T-cell (primary cell): Measurements from ENCODE around the gene CD300LG. TPM values are rescaled to one million over a fixed set of nuclear protein-coding genes. Genes with fewer than 3 reads are reported as not detected.
A peak's percentile ranks its signal among the peaks of the same experiment; 100 is the strongest.
"Not testable (repeated sequence)": the region's sequence is repeated elsewhere in the genome, so short reads cannot be mapped to it uniquely, and the experiment has no call there.

Experiments
- ATAC-seq, 4 experiments: fragments of 200-7000 bp in 3 of 4; fragments of 150-1000 bp in 1 of 4; cut with Tn5 transposase; replicated peaks in 1 of 4; 1 replicate in 3 of 4; 2 replicates in 1 of 4; pipeline ENCODE4 v1.10.0; 2021; ENCODE audit warnings: moderate library complexity in 3 of 4, mild to moderate bottlenecking in 2 of 4, moderate number of reproducible peaks in 1 of 4
- CTCF ChIA-PET, 2 donors: fragments of 300-600 bp; sonication (Branson Sonifier 250); formaldehyde crosslinking; loops; one replicate each; lab custom pipeline; 2022; ENCODE audit warnings: antibody characterized with exemption in 2 of 2; lab: Charles Lee
- POLR2A ChIA-PET, 2 donors: fragments of 300-600 bp; sonication (Branson Sonifier 250); formaldehyde crosslinking; loops; one replicate each; lab custom pipeline; 2022; ENCODE audit warnings: antibody characterized with exemption in 2 of 2; lab: Charles Lee
- DNase-seq, 35 experiments: peaks; one replicate each; pipeline versions ENCODE4 v3.0.0 to v3.0.0-alpha.2; 2013 to 2023
- H3K27ac ChIP-seq: one replicate; pipeline ENCODE4 v1.5.1; 2013; ENCODE audit warnings: low read length
- H3K27me3 ChIP-seq, 2 experiments: replicated peaks in 1 of 2; 1 replicate in 1 of 2; 2 replicates in 1 of 2; pipeline versions ENCODE4 v1.6.1 to v1.7.0; 2013; ENCODE audit warnings: low read length in 1 of 2, mixed read lengths in 1 of 2; ENCODE audit not compliant: control insufficient read depth in 2 of 2, insufficient read depth in 2 of 2; ENCODE audit errors: extremely low read depth in 1 of 2
- H3K36me3 ChIP-seq, 2 donors: 1 replicate in 1 of 2; 2 replicates in 1 of 2; pipeline versions ENCODE4 v1.6.1 to v1.7.0; 2013; ENCODE audit warnings: low read length in 1 of 2; ENCODE audit not compliant: control insufficient read depth in 2 of 2, insufficient read depth in 1 of 2; ENCODE audit errors: extremely low read depth in 1 of 2
- H3K4me1 ChIP-seq, 2 experiments: 1 replicate in 1 of 2; 2 replicates in 1 of 2; pipeline versions ENCODE4 v1.6.1 to v1.7.0; 2013; ENCODE audit warnings: low read length in 2 of 2, mixed read lengths in 1 of 2; ENCODE audit not compliant: insufficient read depth in 2 of 2, control insufficient read depth in 1 of 2; ENCODE audit errors: extremely low read depth in 1 of 2
- H3K4me3 ChIP-seq, 2 donors: 1 replicate in 1 of 2; 2 replicates in 1 of 2; pipeline versions ENCODE4 v1.5.1 to v1.7.0; 2013; ENCODE audit warnings: mild to moderate bottlenecking in 2 of 2, low read length in 1 of 2, moderate library complexity in 1 of 2; ENCODE audit not compliant: control insufficient read depth in 1 of 2; ENCODE audit errors: extremely low read depth in 1 of 2
- H3K9me3 ChIP-seq: 2 replicates; pipeline ENCODE4 v1.7.0; 2013
- H3K27ac Mint-ChIP-seq, 2 donors: one replicate each; pipeline ENCODE4 v1.8.0; 2020 to 2021; ENCODE audit warnings: mild to moderate bottlenecking in 2 of 2, mixed read lengths in 2 of 2
- H3K27me3 Mint-ChIP-seq, 2 donors: one replicate each; pipeline ENCODE4 v1.8.0; 2021 to 2022; ENCODE audit warnings: mixed read lengths in 2 of 2
- H3K36me3 Mint-ChIP-seq: one replicate; pipeline ENCODE4 v1.8.0; 2021; ENCODE audit warnings: mixed read lengths
- H3K4me1 Mint-ChIP-seq, 3 donors: one replicate each; pipeline ENCODE4 v1.8.0; 2020 to 2022; ENCODE audit warnings: mixed read lengths in 3 of 3, mild to moderate bottlenecking in 1 of 3
- H3K4me3 Mint-ChIP-seq, 3 donors: one replicate each; pipeline ENCODE4 v1.8.0; 2020 to 2022; ENCODE audit warnings: mild to moderate bottlenecking in 3 of 3, mixed read lengths in 3 of 3, moderate library complexity in 3 of 3
- H3K9me3 Mint-ChIP-seq, 3 donors: one replicate each; pipeline ENCODE4 v1.8.0; 2020 to 2022; ENCODE audit warnings: mixed read lengths in 3 of 3
- WGBS: methylation state at CpG from one replicate; pipeline ENCODE4 v1.1.5; 2013; ENCODE audit warnings: missing lambda C conversion rate; ENCODE audit not compliant: insufficient coverage; 5-methylcytosine and 5-hydroxymethylcytosine counted together
- total RNA-seq, 35 experiments: library from RNA in 6 of 35; stranded (reverse) in 6 of 35; fragments of 120-200 nt in 1 of 35; gene quantifications; one replicate each; pipeline versions ENCODE4 v1.2.1 to v1.2.4 and lab custom pipeline; 2013 to 2026

CD300LG gene
- total RNA-seq, 5 donors from 2014 or later (not counting 1 experiment from before 2014, with no cell fraction given): not detected

GRCh38 chr17:43892647-43892952, 45.6 kb downstream of the CD300LG start:
- Histone ChIP-seq H3K27me3 (peaks cover 0 to 9% of the 10 kb centered on the region in 2 experiments), H3K27ac (no peak overlapping the region), H3K4me3 (no peak overlapping the region), H3K9me3 (no peaks in the 10 kb centered on the region), H3K36me3 (no peaks in the 10 kb centered on the region), H3K4me1 (no peaks in the 10 kb centered on the region)
- POLR2A ChIA-PET: no interaction called here
- no CpG with 5 or more reads among the region's 4 CpGs for WGBS
- ATAC-seq (no peak), DNase-seq (no peak)
- H3K27me3 Mint-ChIP-seq: peaks cover 8 to 25% of the 10 kb centered on the region in 2 donors
- peaks cover 3% of the 10 kb centered on the region for H3K36me3 Mint-ChIP-seq
- CTCF ChIA-PET: no interaction called here
- H3K4me1 Mint-ChIP-seq: no peaks in the 10 kb centered on the region
- H3K27ac Mint-ChIP-seq: no peak overlapping the region
- no peaks in the 10 kb centered on the region for H3K9me3 Mint-ChIP-seq
- H3K4me3 Mint-ChIP-seq: no peak overlapping the region

GRCh38 chr17:43894494-43894893, 47.5 kb downstream of the CD300LG start:
- POLR2A ChIA-PET: not testable (repeated sequence)

DNA sequence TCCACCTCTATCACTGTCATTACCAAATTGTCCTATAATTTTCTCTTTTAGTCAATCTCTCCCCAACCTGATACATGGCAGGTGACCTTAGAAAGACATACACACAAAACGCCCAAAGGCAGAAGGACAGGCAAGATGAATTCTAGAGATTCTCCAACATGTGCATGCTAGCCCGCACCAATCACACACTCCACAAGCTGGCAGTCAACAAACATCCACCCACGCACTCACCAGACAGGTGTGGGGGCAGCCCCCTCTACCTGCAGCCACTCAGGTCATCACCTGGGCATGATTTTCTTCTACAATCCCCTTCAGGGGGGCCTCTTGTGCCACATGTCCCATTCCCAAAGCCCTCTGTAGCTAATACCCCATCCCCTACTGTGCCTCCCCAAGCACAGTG, 50.9 kb downstream of the CD300LG start:
- Histone ChIP-seq H3K36me3 (no peaks in the 10 kb centered on the region), H3K9me3 (no peaks in the 10 kb centered on the region), H3K4me1 (peaks cover 0 to 17% of the 10 kb centered on the region in 2 experiments), H3K27me3 (peaks cover 0 to 44% of the 10 kb centered on the region in 2 experiments), H3K4me3 (no peak overlapping the region), H3K27ac (no peak overlapping the region)
- POLR2A ChIA-PET: no interaction called here
- H3K27me3 Mint-ChIP-seq: peaks cover 12 to 47% of the 10 kb centered on the region in 2 donors
- no peak overlapping the region for H3K4me3 Mint-ChIP-seq
- H3K27ac Mint-ChIP-seq: no peak overlapping the region
- peaks cover 12 to 14% (median 13%) of the 10 kb centered on the region in 3 donors for H3K4me1 Mint-ChIP-seq
- H3K36me3 Mint-ChIP-seq: peaks cover 7% of the 10 kb centered on the region
- no peaks in the 10 kb centered on the region for H3K9me3 Mint-ChIP-seq
- ATAC-seq (no peak), DNase-seq (no peak)
- CTCF ChIA-PET: interaction anchor here in 1 of 2 donors (0.6 kb wide), 1 partner anchor 12 kb away, joined by 3 read pairs; no protein-coding TSS in a partner anchor
- 100% methylated on average over 2 of the region's 3 CpGs for WGBS

More at GRCh38 chr17:43894494-43894893, 47.5 kb downstream of the CD300LG start:
- peaks cover 0 to 18% of the 10 kb centered on the region in 2 experiments for H3K27me3 ChIP-seq
- H3K4me3 Mint-ChIP-seq, H3K4me1 Mint-ChIP-seq, H3K36me3 ChIP-seq, H3K27ac Mint-ChIP-seq, CTCF ChIA-PET, H3K27ac ChIP-seq, ATAC-seq, DNase-seq, H3K9me3 Mint-ChIP-seq, H3K4me3 ChIP-seq, H3K36me3 Mint-ChIP-seq, H3K9me3 ChIP-seq, H3K4me1 ChIP-seq: not testable (repeated sequence)
- no CpG with 5 or more reads among the region's 4 CpGs for WGBS
- peaks cover 12 to 30% of the 10 kb centered on the region in 2 donors for H3K27me3 Mint-ChIP-seq

GRCh38 chr17:43898446-43898845, 51.5 kb downstream of the CD300LG start:
- Mint-ChIP-seq H3K4me3 (peak overlapping the region in 1 of 3 donors; percentile 78), H3K4me1 (peaks cover 12 to 14% (median 13%) of the 10 kb centered on the region in 3 donors), H3K36me3 (peaks cover 7% of the 10 kb centered on the region), H3K27me3 (peaks cover 12 to 47% of the 10 kb centered on the region in 2 donors), H3K9me3 (no peaks in the 10 kb centered on the region), H3K27ac (no peak overlapping the region)
- no CpG with 5 or more reads among the region's 1 CpG for WGBS
- no peaks in the 10 kb centered on the region for H3K36me3 ChIP-seq
- ChIA-PET POLR2A (interaction anchor here in 1 of 2 donors (0.7 kb wide), 1 partner anchor 876 kb away, joined by 3 read pairs; the partner anchor contains the start of gene VAT1), CTCF (interaction anchor here (0.5 to 0.7 kb wide), 2 partner anchors 10 to 749 kb away, joined by 3 to 4 read pairs; no protein-coding TSS in a partner anchor)
- no peak for ATAC-seq
- no peak overlapping the region for H3K4me3 ChIP-seq
- H3K9me3 ChIP-seq: no peaks in the 10 kb centered on the region
- DNase-seq: no peak
- no peak overlapping the region for H3K27ac ChIP-seq
- H3K27me3 ChIP-seq: peaks cover 0 to 47% of the 10 kb centered on the region in 2 experiments
- peaks cover 0 to 17% of the 10 kb centered on the region in 2 experiments for H3K4me1 ChIP-seq

DNA sequence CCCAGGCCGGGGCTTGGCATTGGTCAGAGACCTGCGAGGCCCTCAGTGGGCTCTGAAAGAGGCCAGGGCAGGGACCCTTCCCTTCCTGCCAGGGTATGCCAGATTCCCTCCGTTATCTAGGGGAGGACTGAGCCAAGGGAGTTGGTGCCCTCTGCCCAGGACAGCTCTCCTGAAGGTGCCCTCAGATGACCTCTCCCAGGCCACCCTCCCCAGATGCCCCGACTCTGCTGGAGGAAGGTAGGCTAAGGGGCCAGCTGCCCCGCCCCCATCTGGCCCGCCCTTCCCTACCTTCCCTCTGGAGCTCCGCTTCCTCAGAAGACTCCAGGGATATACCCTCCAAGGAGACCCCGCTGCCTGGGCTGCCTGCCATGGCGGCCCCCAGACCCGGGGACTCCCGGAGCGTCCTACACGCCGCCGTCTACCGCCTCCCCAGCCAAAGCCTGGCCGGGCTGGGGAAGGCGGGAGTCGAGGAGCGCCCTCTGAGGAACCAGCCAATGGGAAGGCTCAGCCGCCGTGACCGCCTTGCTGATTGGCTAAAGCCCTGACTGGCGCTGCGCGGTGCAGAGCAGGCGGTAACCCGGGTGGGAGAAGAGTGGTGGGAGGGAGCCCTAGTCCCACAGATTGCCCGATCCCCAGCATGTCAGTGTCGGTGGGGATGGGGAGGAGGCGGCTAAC, 53.3 kb downstream of the CD300LG start:
- Histone ChIP-seq H3K36me3 (no peaks in the 10 kb centered on the region), H3K27me3 (peaks cover 0 to 62% of the 10 kb centered on the region in 2 experiments), H3K4me3 (peak overlapping the region; percentile 43 to 60), H3K27ac (no peak overlapping the region), H3K9me3 (no peaks in the 10 kb centered on the region), H3K4me1 (peaks cover 0 to 17% of the 10 kb centered on the region in 2 experiments)
- WGBS: 10% methylated on average over 18 of the region's 31 CpGs
- ATAC-seq (peak; percentile 99 to 100 (median 100)), DNase-seq (peak; percentile 61 to 85 (median 74))
- ChIA-PET POLR2A (no interaction called here), CTCF (no interaction called here)
- Mint-ChIP-seq H3K4me1 (peaks cover 12 to 14% (median 13%) of the 10 kb centered on the region in 3 donors), H3K27me3 (peaks cover 17 to 55% of the 10 kb centered on the region in 2 donors), H3K36me3 (peaks cover 7% of the 10 kb centered on the region), H3K27ac (no peak overlapping the region), H3K9me3 (no peaks in the 10 kb centered on the region), H3K4me3 (peak overlapping the region; percentile 71 to 78 (median 75))

- peaks cover 0 to 21% of the 10 kb centered on the region in 2 experiments for H3K4me1 ChIP-seq
- peak overlapping the region; percentile 71 to 78 (median 75) for H3K4me3 Mint-ChIP-seq
- H3K9me3 ChIP-seq: no peaks in the 10 kb centered on the region
- peak in 1 of 4 experiments; percentile 14 for ATAC-seq
- H3K27ac ChIP-seq: no peak overlapping the region
- H3K9me3 Mint-ChIP-seq: no peaks in the 10 kb centered on the region
- H3K36me3 ChIP-seq: no peaks in the 10 kb centered on the region
- peak overlapping the region; percentile 43 to 60 for H3K4me3 ChIP-seq
- H3K36me3 Mint-ChIP-seq: peaks cover 7% of the 10 kb centered on the region
- ChIA-PET CTCF (no interaction called here), POLR2A (no interaction called here)
- DNase-seq: no peak
- H3K27me3 ChIP-seq: peaks cover 0 to 66% of the 10 kb centered on the region in 2 experiments
- peaks cover 13 to 16% (median 15%) of the 10 kb centered on the region in 3 donors for H3K4me1 Mint-ChIP-seq
- H3K27me3 Mint-ChIP-seq: peaks cover 13 to 56% of the 10 kb centered on the region in 2 donors
- no peak overlapping the region for H3K27ac Mint-ChIP-seq
- WGBS: 93% methylated on average over 2 of the region's 13 CpGs
Measured at GRCh38 chr17:43900858-43901754, 54.1 kb downstream of the CD300LG start.
